ENCODE data around the gene KHK. TPM values are rescaled to one million over a fixed set of nuclear protein-coding genes. Genes with fewer than 3 reads are reported as not detected.

KHK gene
- total RNA-seq, 2 experiments from 2014 or later = 6.7 to 9.5 TPM

GRCh38 chr2:27131429-27131828, 44.9 kb downstream of the KHK start:
- H3K27me3 Mint-ChIP-seq = no peaks in the 10 kb centered on the region
- intact Hi-C loops (cut with micrococcal nuclease) = no loop called here
- ATAC-seq = no peak
- ChIA-PET POLR2A (interaction anchor here (0.6 to 4.2 kb wide), 4 partner anchors 8 to 191 kb away, joined by 3 to 28 read pairs (median 8); partner anchors contain the start of genes ABHD1 and AGBL5), CTCF (interaction anchor here (0.9 to 3.3 kb wide), 4 partner anchors 7 to 148 kb away, joined by 3 to 14 read pairs (median 6); partner anchors contain the start of gene ABHD1)
- DNase-seq = no peak
- peaks cover 16% of the 10 kb centered on the region for H3K4me1 Mint-ChIP-seq (ENCODE audit: low read depth)
- H3K9me3 Mint-ChIP-seq = no peaks in the 10 kb centered on the region
- peaks cover 31% of the 10 kb centered on the region for H3K36me3 Mint-ChIP-seq (ENCODE audit: low read depth)
- no peak overlapping the region for H3K27ac Mint-ChIP-seq
- TF ChIP-seq CTCF (IDR thresholded peaks at IDR 0.05) = no peak
- no peak overlapping the region for H3K4me3 Mint-ChIP-seq

DNA sequence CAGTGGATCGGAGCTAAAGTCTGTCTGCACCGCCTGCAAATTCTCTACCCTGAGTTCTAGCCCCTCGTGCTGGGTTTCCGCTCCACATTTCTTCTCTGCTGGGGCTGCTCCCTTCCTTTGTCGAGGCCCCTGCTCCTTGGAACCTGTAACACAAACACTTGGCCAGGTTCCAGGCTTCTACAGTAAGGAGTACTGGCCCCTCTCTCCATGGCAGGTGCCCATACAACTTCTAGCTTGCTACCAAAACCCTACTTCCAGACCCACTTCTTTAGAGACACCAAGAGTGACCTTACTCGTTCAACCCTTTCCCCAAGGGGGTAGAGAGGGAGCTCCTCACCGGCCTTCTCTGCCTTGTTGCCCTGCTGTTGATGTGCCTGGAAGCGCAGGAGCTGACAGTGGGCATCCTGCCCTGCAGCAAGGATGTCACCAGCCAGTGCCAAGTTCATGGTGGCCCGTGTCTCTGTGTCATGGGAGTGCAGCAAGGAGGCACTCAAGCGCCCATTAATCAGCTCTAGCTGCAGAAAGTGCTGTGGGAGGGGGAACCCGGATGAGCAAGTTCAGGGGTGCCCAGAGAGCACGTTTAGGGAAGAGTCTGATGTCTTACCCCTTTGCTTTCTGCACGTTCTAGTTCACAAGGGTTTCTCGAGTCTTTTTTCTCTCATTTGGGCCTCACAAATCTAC, 46.8 kb downstream of the KHK start:
- intact Hi-C loops (cut with micrococcal nuclease) = no loop called here
- Mint-ChIP-seq H3K27ac (peak overlapping the region; percentile 82), H3K36me3 (ENCODE audit: low read depth) (peaks cover 31% of the 10 kb centered on the region), H3K4me3 (peak overlapping the region; percentile 88), H3K27me3 (no peaks in the 10 kb centered on the region), H3K4me1 (ENCODE audit: low read depth) (peaks cover 16% of the 10 kb centered on the region), H3K9me3 (no peaks in the 10 kb centered on the region)
- ChIA-PET CTCF (interaction anchor here (0.8 to 3.3 kb wide), 20 partner anchors 9 to 170 kb away, joined by 3 to 14 read pairs (median 4); partner anchors contain the start of gene ABHD1), POLR2A (interaction anchor here (0.7 to 4.2 kb wide), 9 partner anchors 10 to 100 kb away, joined by 3 to 28 read pairs (median 3); partner anchors contain the start of genes ABHD1 and AGBL5)
- ATAC-seq = peak; percentile 14
- peak; percentile 48 for DNase-seq
- no peak for TF ChIP-seq CTCF (IDR thresholded peaks at IDR 0.05)

DNA sequence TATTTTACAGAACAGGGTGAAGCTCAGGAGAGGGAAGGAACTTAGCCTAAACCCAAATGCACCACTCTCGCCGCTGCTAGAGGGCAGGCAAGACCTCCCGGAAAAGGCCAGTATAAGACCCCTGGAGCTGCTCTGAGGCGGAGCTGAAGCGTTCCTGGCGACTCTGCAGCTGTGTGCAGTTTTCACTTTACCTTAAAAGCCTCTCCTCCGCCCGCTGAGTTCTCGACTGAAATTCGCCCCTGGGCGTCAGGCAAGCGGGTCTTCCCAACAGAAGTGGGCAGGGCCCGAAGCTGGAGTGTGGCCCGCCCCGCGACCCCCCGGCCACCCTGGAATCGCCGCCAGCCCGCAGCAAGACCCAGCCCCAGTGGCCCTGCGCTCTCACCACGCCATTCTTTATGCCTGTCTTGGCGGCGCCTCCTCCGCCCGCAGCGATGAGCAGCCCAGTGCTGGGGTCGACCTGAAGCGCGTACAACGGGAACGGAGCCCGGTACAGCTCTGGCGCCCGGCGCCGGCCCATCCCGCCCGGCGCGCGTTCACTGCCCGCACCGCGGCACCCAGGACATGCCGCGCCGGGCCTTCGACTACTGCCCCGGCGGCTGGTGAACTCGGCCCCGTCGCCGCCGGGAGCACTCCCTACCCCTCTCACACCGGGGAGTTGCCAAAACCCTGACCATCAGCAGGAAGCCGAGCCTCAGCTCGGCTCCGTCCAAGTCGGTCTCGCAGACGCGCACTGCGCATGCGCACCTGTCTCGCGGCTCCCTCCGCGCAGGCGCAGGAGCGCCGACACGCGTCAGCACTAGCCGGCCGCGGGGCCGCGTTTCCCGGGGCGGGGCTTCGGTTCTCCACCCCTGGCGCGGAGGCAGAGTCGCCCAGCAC, 47.6 kb downstream of the KHK start, which contains the start of gene PREB:
Gene PREB, minus strand, starts transcription at position 732 of the 876 bp plus-strand sequence. Its CDS starts 215 bp downstream, at position 517.
- H3K27me3 Mint-ChIP-seq = no peaks in the 10 kb centered on the region
- peaks cover 16% of the 10 kb centered on the region for H3K4me1 Mint-ChIP-seq (ENCODE audit: low read depth)
- peak; percentile 98 for DNase-seq
- peak within 1 kb of the TSS; percentile 95 for H3K27ac Mint-ChIP-seq
- H3K9me3 Mint-ChIP-seq = no peaks in the 10 kb centered on the region
- POLR2A ChIA-PET = interaction anchor here (0.6 to 4.2 kb wide), 10 partner anchors 11 to 145 kb away, joined by 3 to 28 read pairs (median 3); partner anchors contain the start of genes ABHD1, AGBL5 and TCF23
- CTCF ChIA-PET = interaction anchor here (0.8 to 3.3 kb wide), 20 partner anchors 8 to 169 kb away, joined by 3 to 14 read pairs (median 4); partner anchors contain the start of genes ABHD1 and TCF23
- peaks cover 29% of the 10 kb centered on the region for H3K36me3 Mint-ChIP-seq (ENCODE audit: low read depth)
- intact Hi-C loops (cut with micrococcal nuclease) = no loop called here
- H3K4me3 Mint-ChIP-seq = peak within 1 kb of the TSS; percentile 88
- peak; percentile 99 for ATAC-seq
- no peak for TF ChIP-seq CTCF (IDR thresholded peaks at IDR 0.05)

- POLR2A ChIA-PET = interaction anchor here (0.6 to 4.2 kb wide), 3 partner anchors 12 to 144 kb away, joined by 3 to 28 read pairs (median 3); partner anchors contain the start of gene ABHD1
- peaks cover 28% of the 10 kb centered on the region for H3K36me3 Mint-ChIP-seq (ENCODE audit: low read depth)
- intact Hi-C loops (cut with micrococcal nuclease) = no loop called here
- CTCF ChIA-PET = interaction anchor here (1.1 to 2.6 kb wide), 6 partner anchors 14 to 168 kb away, joined by 3 to 6 read pairs (median 4); partner anchors contain the start of gene TCF23
- peaks cover 16% of the 10 kb centered on the region for H3K4me1 Mint-ChIP-seq (ENCODE audit: low read depth)
- H3K27ac Mint-ChIP-seq = peak overlapping the region; percentile 95
- ATAC-seq (no peak), DNase-seq (no peak)
- no peaks in the 10 kb centered on the region for H3K27me3 Mint-ChIP-seq
- peak overlapping the region; percentile 88 for H3K4me3 Mint-ChIP-seq
- TF ChIP-seq CTCF (IDR thresholded peaks at IDR 0.05) = no peak
- no peaks in the 10 kb centered on the region for H3K9me3 Mint-ChIP-seq
Observed at GRCh38 chr2:27134781-27135477, 48.4 kb downstream of the KHK start.

All from activated CD8-positive, alpha-beta T cell treated with anti-CD3 and anti-CD28 coated beads for 36 hours (primary cell).